C4-2B (cell line): ENCODE measurements around the gene NOS1.
"Not testable (repeated sequence)": the region's sequence is repeated elsewhere in the genome, so short reads cannot be mapped to it uniquely, and the experiment has no call there.

ENCODE experiments used
- ZFX ChIP-seq: fragments of 450-650 bp; IDR thresholded peaks from 2 replicates; pipeline ENCODE4 v1.6.1; 2017
- TF ChIP-seq, protein P1 (sequence below): fragments of 450-650 bp; conservative IDR thresholded peaks from 2 replicates; pipeline ENCODE4 v1.5.1; 2017; ENCODE audit warnings: mild to moderate bottlenecking

DNA sequence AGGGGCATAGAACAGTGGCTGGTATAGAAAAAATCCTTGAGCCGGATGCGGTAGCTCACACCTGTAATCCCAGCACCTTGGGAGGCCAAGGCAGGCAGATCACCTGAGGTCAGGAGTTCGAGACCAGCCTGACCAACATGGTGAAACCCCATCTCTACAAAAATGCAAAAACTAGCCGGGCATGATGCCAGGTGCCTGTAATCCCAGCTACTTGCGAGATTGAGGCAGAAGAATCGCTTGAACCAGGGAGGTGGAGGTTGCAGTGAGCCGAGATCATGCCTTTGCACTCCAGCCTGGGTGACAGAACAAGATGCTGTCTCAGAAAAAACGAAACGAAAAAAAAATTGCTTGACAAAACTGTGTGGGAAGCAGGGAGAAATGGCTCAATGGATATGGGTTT, 168.8 kb downstream of the NOS1 start:
- TF ChIP-seq, protein P1, sequence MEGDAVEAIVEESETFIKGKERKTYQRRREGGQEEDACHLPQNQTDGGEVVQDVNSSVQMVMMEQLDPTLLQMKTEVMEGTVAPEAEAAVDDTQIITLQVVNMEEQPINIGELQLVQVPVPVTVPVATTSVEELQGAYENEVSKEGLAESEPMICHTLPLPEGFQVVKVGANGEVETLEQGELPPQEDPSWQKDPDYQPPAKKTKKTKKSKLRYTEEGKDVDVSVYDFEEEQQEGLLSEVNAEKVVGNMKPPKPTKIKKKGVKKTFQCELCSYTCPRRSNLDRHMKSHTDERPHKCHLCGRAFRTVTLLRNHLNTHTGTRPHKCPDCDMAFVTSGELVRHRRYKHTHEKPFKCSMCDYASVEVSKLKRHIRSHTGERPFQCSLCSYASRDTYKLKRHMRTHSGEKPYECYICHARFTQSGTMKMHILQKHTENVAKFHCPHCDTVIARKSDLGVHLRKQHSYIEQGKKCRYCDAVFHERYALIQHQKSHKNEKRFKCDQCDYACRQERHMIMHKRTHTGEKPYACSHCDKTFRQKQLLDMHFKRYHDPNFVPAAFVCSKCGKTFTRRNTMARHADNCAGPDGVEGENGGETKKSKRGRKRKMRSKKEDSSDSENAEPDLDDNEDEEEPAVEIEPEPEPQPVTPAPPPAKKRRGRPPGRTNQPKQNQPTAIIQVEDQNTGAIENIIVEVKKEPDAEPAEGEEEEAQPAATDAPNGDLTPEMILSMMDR, result not testable (repeated sequence)
- not testable (repeated sequence) for TF ChIP-seq ZFX
